ENCODE measurements around the gene LACTB. TPM values are rescaled to one million over a fixed set of nuclear protein-coding genes. Genes with fewer than 3 reads are reported as not detected.

Gene LACTB
- total and polyA plus RNA-seq, 2 of the 13 experiments (the other 11 are each of a cell fraction or from before 2014, with no cell fraction given): 14.8 to 23.0 TPM

- POLR2A ChIA-PET: no interaction called here
- no peaks in the 10 kb centered on the region for H3K4me1 ChIP-seq (ENCODE audit: insufficient read depth, low read length)
- TF ChIP-seq ESRRA (CRISPR knock-in tag; IDR thresholded peaks at IDR 0.05; ENCODE audit: low read depth) (no peak), RFX5 (IDR thresholded peaks at IDR 0.05; ENCODE audit: low read depth, low read length) (no peak), ZNF12 (CRISPR knock-in tag; IDR thresholded peaks at IDR 0.05) (no peak), SRSF4 (IDR thresholded peaks at IDR 0.05; ENCODE audit: low read depth, low read length, poor library complexity, severe bottlenecking) (no peak), SYNCRIP (IDR thresholded peaks at IDR 0.05; ENCODE audit: insufficient read depth, low read depth, low read length) (no peak), BHLHE40 (IDR thresholded peaks at IDR 0.05; ENCODE audit: low read length) (no peak), ZMYM4 (CRISPR knock-in tag; IDR thresholded peaks at IDR 0.05) (no peak), DPF2 (CRISPR knock-in tag; IDR thresholded peaks at IDR 0.05; ENCODE audit: borderline replicate concordance, low read depth) (no peak), SP5 (CRISPR knock-in tag; IDR thresholded peaks at IDR 0.05; ENCODE audit: borderline replicate concordance, low read depth) (no peak), ZNF761 (CRISPR knock-in tag; conservative IDR thresholded peaks at IDR 0.05) (no peak), HOXA3 (CRISPR knock-in tag; IDR thresholded peaks at IDR 0.05) (no peak), HOXA5 (CRISPR knock-in tag; IDR thresholded peaks at IDR 0.05) (no peak), HINFP (CRISPR knock-in tag; IDR thresholded peaks at IDR 0.05; ENCODE audit: low read depth) (no peak)
- TF ChIP-seq, protein P1, sequence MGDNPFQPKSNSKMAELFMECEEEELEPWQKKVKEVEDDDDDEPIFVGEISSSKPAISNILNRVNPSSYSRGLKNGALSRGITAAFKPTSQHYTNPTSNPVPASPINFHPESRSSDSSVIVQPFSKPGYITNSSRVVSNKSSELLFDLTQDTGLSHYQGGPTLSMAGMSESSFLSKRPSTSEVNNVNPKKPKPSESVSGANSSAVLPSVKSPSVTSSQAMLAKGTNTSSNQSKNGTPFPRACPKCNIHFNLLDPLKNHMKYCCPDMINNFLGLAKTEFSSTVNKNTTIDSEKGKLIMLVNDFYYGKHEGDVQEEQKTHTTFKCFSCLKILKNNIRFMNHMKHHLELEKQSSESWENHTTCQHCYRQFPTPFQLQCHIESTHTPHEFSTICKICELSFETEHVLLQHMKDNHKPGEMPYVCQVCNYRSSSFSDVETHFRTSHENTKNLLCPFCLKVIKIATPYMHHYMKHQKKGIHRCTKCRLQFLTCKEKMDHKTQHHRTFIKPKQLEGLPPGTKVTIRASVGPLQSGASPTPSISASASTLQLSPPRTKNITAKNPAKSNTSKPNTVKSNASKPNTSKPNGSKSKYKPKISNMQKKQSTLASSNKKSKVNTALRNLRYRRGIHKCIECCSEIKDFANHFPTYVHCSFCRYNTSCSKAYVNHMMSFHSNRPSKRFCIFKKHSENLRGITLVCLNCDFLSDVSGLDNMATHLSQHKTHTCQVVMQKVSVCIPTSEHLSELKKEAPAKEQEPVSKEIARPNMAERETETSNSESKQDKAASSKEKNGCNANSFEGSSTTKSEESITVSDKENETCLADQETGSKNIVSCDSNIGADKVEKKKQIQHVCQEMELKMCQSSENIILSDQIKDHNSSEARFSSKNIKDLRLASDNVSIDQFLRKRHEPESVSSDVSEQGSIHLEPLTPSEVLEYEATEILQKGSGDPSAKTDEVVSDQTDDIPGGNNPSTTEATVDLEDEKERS (CRISPR knock-in tag; IDR thresholded peaks at IDR 0.05): no peak
- H2AFZ ChIP-seq (ENCODE audit: low read length): no peak overlapping the region
- CTCF ChIA-PET (ENCODE audit: low intra/inter-chr PET ratio, low total read pairs): no interaction called here
- peaks cover 0 to 4% of the 10 kb centered on the region in 2 experiments; a peak in 2 of 5 replicates for H3K36me3 ChIP-seq (replicated peaks in 1 of 2; ENCODE audit: control insufficient read depth in 1 of 2, insufficient read depth in 2 of 2, low read length in 2 of 2)
- in situ Hi-C loops (cut with HindIII; ENCODE audit: extremely low pct_ligation_motif_present, low pct_unique_long_range_greater_than_20kb): no loop called here
- no peaks in the 10 kb centered on the region for H3K79me2 ChIP-seq (ENCODE audit: insufficient read depth, low read length)
- H3K9me3 ChIP-seq (ENCODE audit: low read length): no peaks in the 10 kb centered on the region
- BruUV-seq (replicated peaks): no TSS peak
- ATAC-seq: no peak
- FAIRE-seq: no peak
- H3K4me2 ChIP-seq (ENCODE audit: low read depth, low read length): no peak overlapping the region
- WGBS (ENCODE audit: low lambda C conversion rate): 92% methylated on average over 2 of the region's 2 CpGs
- intact Hi-C loops (cut with micrococcal nuclease; ENCODE audit: unreplicated experiment): no loop called here
- H4K20me1 ChIP-seq (ENCODE audit: insufficient read depth, low read length): no peaks in the 10 kb centered on the region
- no peak for DNase-seq (ENCODE audit: low spot score)
- H3K27me3 ChIP-seq (ENCODE audit: control insufficient read depth in 1 of 2, insufficient read depth in 2 of 2, low read length in 2 of 2): no peaks in the 10 kb centered on the region
- H3K4me3 ChIP-seq (replicated peaks in 1 of 3; ENCODE audit: insufficient read depth in 1 of 3, low read depth in 2 of 3, low read length in 3 of 3): no peak overlapping the region
- H3K9ac ChIP-seq (ENCODE audit: insufficient read depth, low read depth, low read length): no peak overlapping the region
- H3K27ac ChIP-seq (ENCODE audit: extremely low read length, insufficient read depth, low read length): no peak overlapping the region
Measured at GRCh38 chr15:63140936-63141335, 19.3 kb downstream of the LACTB start.

Data from HepG2 (cell line).